22Rv1 (cell line): ENCODE data around the gene TMPRSS4.

Source experiments
- ZFX ChIP-seq: fragments of 450-650 bp; IDR thresholded peaks from 2 replicates; pipeline ENCODE4 v1.6.1; 2017; ENCODE audit warnings: antibody characterized with exemption, borderline replicate concordance
- TF ChIP-seq, protein P1 (sequence below): fragments of 450-650 bp; IDR thresholded peaks from 2 replicates; pipeline ENCODE4 v1.5.1; 2017; ENCODE audit warnings: mild to moderate bottlenecking

DNA sequence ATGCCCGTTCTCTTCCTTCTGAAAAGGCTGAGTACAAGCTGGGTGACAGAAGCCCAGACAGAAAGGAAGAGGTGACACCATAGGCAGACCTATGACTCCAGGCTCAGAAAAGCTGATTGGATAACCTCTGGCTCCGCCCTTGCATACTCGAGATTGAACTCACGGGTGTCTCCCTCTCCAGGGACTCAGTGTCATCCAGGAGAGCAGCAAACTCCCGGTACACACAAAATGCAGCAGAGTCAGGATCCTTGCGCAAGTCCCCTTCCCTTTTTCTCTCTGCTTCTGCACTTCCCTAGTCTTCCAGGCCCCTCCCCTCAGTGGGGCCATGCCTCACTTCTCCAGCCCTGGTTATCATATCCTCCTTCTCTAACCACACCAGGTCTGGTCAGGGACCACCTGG lies 65.9 kb downstream of the TMPRSS4 start:
- TF ChIP-seq, protein P1, sequence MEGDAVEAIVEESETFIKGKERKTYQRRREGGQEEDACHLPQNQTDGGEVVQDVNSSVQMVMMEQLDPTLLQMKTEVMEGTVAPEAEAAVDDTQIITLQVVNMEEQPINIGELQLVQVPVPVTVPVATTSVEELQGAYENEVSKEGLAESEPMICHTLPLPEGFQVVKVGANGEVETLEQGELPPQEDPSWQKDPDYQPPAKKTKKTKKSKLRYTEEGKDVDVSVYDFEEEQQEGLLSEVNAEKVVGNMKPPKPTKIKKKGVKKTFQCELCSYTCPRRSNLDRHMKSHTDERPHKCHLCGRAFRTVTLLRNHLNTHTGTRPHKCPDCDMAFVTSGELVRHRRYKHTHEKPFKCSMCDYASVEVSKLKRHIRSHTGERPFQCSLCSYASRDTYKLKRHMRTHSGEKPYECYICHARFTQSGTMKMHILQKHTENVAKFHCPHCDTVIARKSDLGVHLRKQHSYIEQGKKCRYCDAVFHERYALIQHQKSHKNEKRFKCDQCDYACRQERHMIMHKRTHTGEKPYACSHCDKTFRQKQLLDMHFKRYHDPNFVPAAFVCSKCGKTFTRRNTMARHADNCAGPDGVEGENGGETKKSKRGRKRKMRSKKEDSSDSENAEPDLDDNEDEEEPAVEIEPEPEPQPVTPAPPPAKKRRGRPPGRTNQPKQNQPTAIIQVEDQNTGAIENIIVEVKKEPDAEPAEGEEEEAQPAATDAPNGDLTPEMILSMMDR: no peak
- no peak for TF ChIP-seq ZFX
